Measurements from ENCODE around the gene SNX25. TPM values are rescaled to one million over a fixed set of nuclear protein-coding genes. Genes with fewer than 3 reads are reported as not detected.

The SNX25 gene
- total RNA-seq, 6 donors from 2014 or later: 62.9 to 178 (median 123) TPM

GRCh38 chr4:185339941-185340340 lies 130.5 kb downstream of the SNX25 start:
- DNase-seq (no peak), ATAC-seq (ENCODE audit: low FRiP score in 2 of 2) (no peak)
- no peak overlapping the region for H3K4me3 ChIP-seq
- H3K27me3 ChIP-seq: no peaks in the 10 kb centered on the region
- peaks cover 0 to 27% (median 20%) of the 10 kb centered on the region in 4 donors for H3K36me3 ChIP-seq
- H3K9me3 ChIP-seq: no peaks in the 10 kb centered on the region
- H3K27ac ChIP-seq: no peak overlapping the region
- 76 to 86% methylated on average over 3 of the region's 3 CpGs for WGBS, 2 donors
- no peak for TF ChIP-seq POLR2A (IDR thresholded peaks at IDR 0.05)
- no peak for TF ChIP-seq EP300 (IDR thresholded peaks at IDR 0.05)
- no peak for TF ChIP-seq CTCF (IDR thresholded peaks at IDR 0.05)
- TF ChIP-seq POLR2AphosphoS5 (IDR thresholded peaks at IDR 0.05): no peak
- peaks cover 0 to 14% (median 7%) of the 10 kb centered on the region in 4 donors for H3K4me1 ChIP-seq

GRCh38 chr4:185341377-185341776 lies 132.0 kb downstream of the SNX25 start:
- no peak overlapping the region for H3K27ac ChIP-seq
- no peak for ATAC-seq (ENCODE audit: low FRiP score in 2 of 2)
- peaks cover 0 to 20% (median 7%) of the 10 kb centered on the region in 4 donors for H3K4me1 ChIP-seq

GRCh38 chr4:185341841-185342240 lies 132.4 kb downstream of the SNX25 start:
- ATAC-seq (ENCODE audit: low FRiP score in 2 of 2): no peak
- Histone ChIP-seq H3K4me1 (peaks cover 0 to 20% (median 7%) of the 10 kb centered on the region in 4 donors), H3K36me3 (peaks cover 0 to 32% (median 22%) of the 10 kb centered on the region in 4 donors), H3K4me3 (no peak overlapping the region), H3K27me3 (no peaks in the 10 kb centered on the region), H3K9me3 (no peaks in the 10 kb centered on the region), H3K27ac (no peak overlapping the region)
- WGBS, 2 donors: 90 to 91% methylated on average over 6 of the region's 6 CpGs
- no peak for DNase-seq
- TF ChIP-seq POLR2AphosphoS5 (IDR thresholded peaks at IDR 0.05): no peak
- TF ChIP-seq CTCF (IDR thresholded peaks at IDR 0.05): no peak
- no peak for TF ChIP-seq EP300 (IDR thresholded peaks at IDR 0.05)
- TF ChIP-seq POLR2A (IDR thresholded peaks at IDR 0.05): no peak

More at GRCh38 chr4:185341377-185341776, 132.0 kb downstream of the SNX25 start:
- no peak overlapping the region for H3K4me3 ChIP-seq
- H3K27me3 ChIP-seq: no peaks in the 10 kb centered on the region
- no peaks in the 10 kb centered on the region for H3K9me3 ChIP-seq
- WGBS, 2 donors: 74 to 82% methylated on average over 2 of the region's 2 CpGs
- H3K36me3 ChIP-seq: peaks cover 0 to 27% (median 22%) of the 10 kb centered on the region in 4 donors
- TF ChIP-seq CTCF (IDR thresholded peaks at IDR 0.05): no peak
- TF ChIP-seq POLR2AphosphoS5 (IDR thresholded peaks at IDR 0.05): no peak
- no peak for TF ChIP-seq EP300 (IDR thresholded peaks at IDR 0.05)
- no peak for TF ChIP-seq POLR2A (IDR thresholded peaks at IDR 0.05)
- DNase-seq: no peak

GRCh38 chr4:185343726-185344581 lies 134.6 kb downstream of the SNX25 start:
- peaks cover 0 to 20% (median 7%) of the 10 kb centered on the region in 4 donors for H3K4me1 ChIP-seq
- H3K4me3 ChIP-seq: no peak overlapping the region
- peak; percentile 61 to 86 for ATAC-seq (ENCODE audit: low FRiP score in 2 of 2)
- peaks cover 0 to 51% (median 26%) of the 10 kb centered on the region in 4 donors for H3K36me3 ChIP-seq
- peak overlapping the region in 1 of 4 donors; percentile 7 for H3K27ac ChIP-seq
- H3K27me3 ChIP-seq: no peaks in the 10 kb centered on the region
- WGBS, 2 donors: 66 to 76% methylated on average over 15 of the region's 15 CpGs
- TF ChIP-seq POLR2A (IDR thresholded peaks at IDR 0.05) (no peak), POLR2AphosphoS5 (IDR thresholded peaks at IDR 0.05) (no peak), CTCF (IDR thresholded peaks at IDR 0.05) (no peak), EP300 (IDR thresholded peaks at IDR 0.05) (no peak)
- H3K9me3 ChIP-seq: no peaks in the 10 kb centered on the region
- no peak for DNase-seq
